ENCODE results near the gene TAT. TPM values are rescaled to one million over a fixed set of nuclear protein-coding genes. Genes with fewer than 3 reads are reported as not detected.

TAT gene
- total and polyA plus RNA-seq, 2 donors from 2014 or later, result not detected

DNA sequence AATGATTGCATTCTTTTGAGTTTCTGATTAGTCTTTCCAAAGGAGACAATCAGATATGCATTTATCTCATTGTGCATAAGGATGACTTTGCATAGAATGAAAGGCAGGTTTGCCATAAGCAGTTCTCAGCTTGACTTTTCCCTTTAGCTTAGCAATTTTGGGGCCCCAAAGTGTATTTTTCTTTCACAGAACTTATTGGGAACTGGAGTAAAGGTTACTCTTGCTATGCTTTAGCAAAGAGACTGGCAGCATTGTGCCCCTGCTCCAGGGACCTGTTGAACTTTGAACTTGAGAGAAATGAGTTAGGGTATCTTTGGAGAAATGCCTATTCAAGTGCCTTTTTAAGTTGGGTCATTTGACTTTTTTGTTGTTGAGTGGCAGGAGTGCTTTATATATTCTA lies 17.0 kb downstream of the TAT start:
- Histone ChIP-seq H3K36me3 (ENCODE audit: control insufficient read depth in 2 of 3, insufficient read depth in 3 of 3, low read length in 3 of 3) (no peaks in the 10 kb centered on the region), H3K27ac (ENCODE audit: low read depth in 2 of 2, low read length in 2 of 2) (no peak overlapping the region), H3K4me1 (ENCODE audit: control insufficient read depth in 2 of 3, insufficient read depth in 2 of 3, low read depth in 1 of 3, low read length in 3 of 3) (peaks cover 0 to 7% (median 0%) of the 10 kb centered on the region in 3 donors), H3K27me3 (ENCODE audit: control insufficient read depth, insufficient read depth, low read length) (no peaks in the 10 kb centered on the region), H3K9ac (ENCODE audit: low read length in 3 of 3) (no peak overlapping the region), H3K9me3 (ENCODE audit: control insufficient read depth in 2 of 3, insufficient read depth in 1 of 3, low read length in 3 of 3) (no peaks in the 10 kb centered on the region), H3K4me3 (ENCODE audit: low read length in 3 of 3) (no peak overlapping the region)
- intact Hi-C loops (cut with DNase I), result no loop called here
- no peak for FAIRE-seq
- no peak for DNase-seq
- TF ChIP-seq, protein P1, sequence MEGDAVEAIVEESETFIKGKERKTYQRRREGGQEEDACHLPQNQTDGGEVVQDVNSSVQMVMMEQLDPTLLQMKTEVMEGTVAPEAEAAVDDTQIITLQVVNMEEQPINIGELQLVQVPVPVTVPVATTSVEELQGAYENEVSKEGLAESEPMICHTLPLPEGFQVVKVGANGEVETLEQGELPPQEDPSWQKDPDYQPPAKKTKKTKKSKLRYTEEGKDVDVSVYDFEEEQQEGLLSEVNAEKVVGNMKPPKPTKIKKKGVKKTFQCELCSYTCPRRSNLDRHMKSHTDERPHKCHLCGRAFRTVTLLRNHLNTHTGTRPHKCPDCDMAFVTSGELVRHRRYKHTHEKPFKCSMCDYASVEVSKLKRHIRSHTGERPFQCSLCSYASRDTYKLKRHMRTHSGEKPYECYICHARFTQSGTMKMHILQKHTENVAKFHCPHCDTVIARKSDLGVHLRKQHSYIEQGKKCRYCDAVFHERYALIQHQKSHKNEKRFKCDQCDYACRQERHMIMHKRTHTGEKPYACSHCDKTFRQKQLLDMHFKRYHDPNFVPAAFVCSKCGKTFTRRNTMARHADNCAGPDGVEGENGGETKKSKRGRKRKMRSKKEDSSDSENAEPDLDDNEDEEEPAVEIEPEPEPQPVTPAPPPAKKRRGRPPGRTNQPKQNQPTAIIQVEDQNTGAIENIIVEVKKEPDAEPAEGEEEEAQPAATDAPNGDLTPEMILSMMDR (IDR thresholded peaks at IDR 0.05; ENCODE audit: borderline replicate concordance, extremely low read depth, insufficient read depth), result no peak

DNA sequence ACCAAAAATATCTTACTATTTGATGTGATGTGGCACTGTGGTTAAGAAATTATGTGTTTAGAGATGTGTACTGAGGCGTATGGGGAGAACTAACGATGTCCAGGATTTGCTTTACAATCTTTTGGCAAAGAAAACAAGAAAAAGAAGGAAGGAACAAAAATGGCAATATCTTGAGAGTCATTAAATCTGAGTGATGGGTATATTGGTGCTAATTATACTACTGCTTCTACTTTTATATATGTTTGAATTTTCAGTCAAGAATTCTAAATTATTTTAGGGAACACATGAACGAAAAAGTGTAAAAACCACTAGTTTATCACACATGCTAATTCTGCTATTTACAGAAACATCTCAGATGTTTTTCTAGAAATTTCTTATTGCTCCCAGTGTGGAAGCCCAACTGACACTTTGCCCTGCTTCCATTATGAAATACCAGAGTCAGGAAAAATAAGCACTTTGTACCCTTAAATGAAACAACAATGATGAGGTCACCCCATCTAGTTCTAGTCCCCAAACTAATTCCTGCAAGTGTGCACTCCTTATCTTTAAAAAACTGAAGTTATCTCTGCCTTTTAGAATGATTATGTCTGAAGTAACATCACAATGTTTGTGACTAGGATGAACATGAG lies 18.8 kb downstream of the TAT start:
- H3K4me1 ChIP-seq (ENCODE audit: control insufficient read depth in 2 of 3, insufficient read depth in 2 of 3, low read depth in 1 of 3, low read length in 3 of 3), result no peaks in the 10 kb centered on the region
- DNase-seq, result peak in 1 of 5 donors; percentile 1
- H3K9me3 ChIP-seq (ENCODE audit: control insufficient read depth in 2 of 3, insufficient read depth in 1 of 3, low read length in 3 of 3), result no peaks in the 10 kb centered on the region
- FAIRE-seq, result no peak
- no peaks in the 10 kb centered on the region for H3K27me3 ChIP-seq (ENCODE audit: control insufficient read depth, insufficient read depth, low read length)
- H3K36me3 ChIP-seq (ENCODE audit: control insufficient read depth in 2 of 3, insufficient read depth in 3 of 3, low read length in 3 of 3), result no peaks in the 10 kb centered on the region
- H3K4me3 ChIP-seq (ENCODE audit: low read length in 3 of 3), result no peak overlapping the region
- TF ChIP-seq, protein P1 (IDR thresholded peaks at IDR 0.05; ENCODE audit: borderline replicate concordance, extremely low read depth, insufficient read depth), result no peak
- H3K27ac ChIP-seq (ENCODE audit: low read depth in 2 of 2, low read length in 2 of 2), result no peak overlapping the region
- H3K9ac ChIP-seq (ENCODE audit: low read length in 3 of 3), result no peak overlapping the region
- intact Hi-C loops (cut with DNase I), result no loop called here

DNA sequence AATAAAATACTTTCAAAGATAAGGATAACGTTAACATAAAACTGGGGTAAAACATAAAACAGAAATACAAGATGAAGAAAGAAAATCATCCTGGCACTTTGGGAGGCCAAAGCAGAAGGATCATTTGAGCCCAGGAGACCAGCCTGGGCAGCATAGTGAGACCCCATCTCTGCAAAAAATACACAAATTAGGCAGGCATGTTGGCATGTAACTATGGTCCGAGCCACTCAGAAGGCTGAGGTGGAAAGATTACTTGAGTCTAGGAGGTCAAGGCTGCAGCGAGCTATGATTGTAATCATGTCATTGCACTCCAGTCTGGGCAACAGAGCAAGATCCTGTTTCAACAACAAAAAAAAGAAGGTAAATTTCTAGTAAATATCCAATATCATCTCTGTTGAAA lies 19.6 kb downstream of the TAT start:
- FAIRE-seq, result no peak

More for the DNA sequence above, 19.6 kb downstream of the TAT start:
- TF ChIP-seq, protein P1 (IDR thresholded peaks at IDR 0.05; ENCODE audit: borderline replicate concordance, extremely low read depth, insufficient read depth), result no peak
- no peaks in the 10 kb centered on the region for H3K27me3 ChIP-seq (ENCODE audit: control insufficient read depth, insufficient read depth, low read length)
- no peak overlapping the region for H3K27ac ChIP-seq (ENCODE audit: low read depth in 2 of 2, low read length in 2 of 2)
- H3K9me3 ChIP-seq (ENCODE audit: control insufficient read depth in 2 of 3, insufficient read depth in 1 of 3, low read length in 3 of 3), result no peaks in the 10 kb centered on the region
- H3K4me1 ChIP-seq (ENCODE audit: control insufficient read depth in 2 of 3, insufficient read depth in 2 of 3, low read depth in 1 of 3, low read length in 3 of 3), result no peaks in the 10 kb centered on the region
- no peak for DNase-seq
- H3K36me3 ChIP-seq (ENCODE audit: control insufficient read depth in 2 of 3, insufficient read depth in 3 of 3, low read length in 3 of 3), result no peaks in the 10 kb centered on the region
- intact Hi-C loops (cut with DNase I), result no loop called here
- H3K9ac ChIP-seq (ENCODE audit: low read length in 3 of 3), result no peak overlapping the region
- no peak overlapping the region for H3K4me3 ChIP-seq (ENCODE audit: low read length in 3 of 3)

All from kidney (tissue), 14 donors.